Measurements from ENCODE around the gene FBLN1.
A peak's percentile ranks its signal among the peaks of the same experiment; 100 is the strongest.
"Not testable (repeated sequence)": the region's sequence is repeated elsewhere in the genome, so short reads cannot be mapped to it uniquely, and the experiment has no call there.

FBLN1 gene

DNA sequence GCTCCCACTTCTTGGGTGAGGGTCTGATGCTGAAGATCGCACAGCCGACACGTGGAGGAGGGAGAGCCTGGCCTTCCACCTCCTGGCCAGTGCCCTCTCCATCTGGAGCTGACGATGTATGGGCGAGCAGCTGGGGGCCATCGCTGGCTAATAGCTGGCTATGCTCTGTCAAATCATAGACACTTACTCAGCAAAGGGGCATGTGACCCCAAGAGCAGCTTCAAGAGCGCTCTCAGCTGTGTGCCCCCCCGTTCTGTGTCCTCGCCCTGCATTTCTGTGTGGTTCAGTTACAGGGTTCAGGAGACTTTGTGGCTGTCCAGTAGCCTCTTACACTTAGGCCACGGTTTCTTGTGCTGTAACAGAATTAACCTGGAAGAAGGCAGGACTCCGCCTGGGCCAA is 26.4 kb downstream of the FBLN1 start:
- DNase-seq = no peak

- DNase-seq = no peak
These were observed 27.4 kb downstream of the FBLN1 start for GRCh38 chr22:45529971-45530575.

GRCh38 chr22:45531441-45532234 is 29.0 kb downstream of the FBLN1 start:
- no peak for DNase-seq

GRCh38 chr22:45532235-45532631 is 29.6 kb downstream of the FBLN1 start:
- no peak for DNase-seq

DNA sequence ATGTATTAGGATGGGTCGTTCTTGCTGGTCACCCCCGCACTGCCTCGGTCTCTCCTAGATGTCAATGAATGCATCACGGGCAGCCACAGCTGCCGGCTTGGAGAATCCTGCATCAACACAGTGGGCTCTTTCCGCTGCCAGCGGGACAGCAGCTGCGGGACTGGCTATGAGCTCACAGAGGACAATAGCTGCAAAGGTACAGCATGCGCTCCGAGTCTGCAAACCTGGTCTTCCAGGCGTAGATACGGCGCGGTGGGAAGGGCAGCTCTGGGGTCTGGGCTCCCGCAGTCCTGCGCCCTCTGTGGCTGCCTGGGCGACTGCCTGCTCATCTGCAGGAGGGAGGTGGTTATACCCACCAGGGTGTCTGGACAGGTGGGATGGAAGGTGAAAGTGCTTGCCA is 31.0 kb downstream of the FBLN1 start:
- DNase-seq = no peak

- no peak for DNase-seq
These were observed 31.9 kb downstream of the FBLN1 start for GRCh38 chr22:45534339-45535192.

DNA sequence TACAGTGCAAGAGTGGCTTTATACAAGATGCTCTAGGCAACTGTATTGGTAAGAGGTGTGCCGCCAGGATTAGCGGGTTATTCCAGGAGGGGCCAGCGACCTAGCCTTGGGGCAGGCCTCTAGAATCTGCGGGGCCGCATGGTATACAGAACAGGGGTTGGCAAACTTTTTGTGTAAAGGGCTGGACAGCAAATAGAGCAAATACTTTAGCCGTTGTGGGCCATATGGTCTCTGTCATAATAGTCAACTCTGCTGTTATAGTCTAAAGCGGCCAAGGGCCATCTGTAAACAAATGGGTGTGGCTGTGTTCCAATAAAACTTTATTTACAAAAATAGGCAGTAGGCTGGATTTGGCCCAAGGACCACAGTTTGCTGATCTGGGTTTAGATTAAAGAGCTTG is 32.6 kb downstream of the FBLN1 start:
- no peak for DNase-seq

- not testable (repeated sequence) for DNase-seq
These were observed 33.2 kb downstream of the FBLN1 start for GRCh38 chr22:45535835-45536234.

DNA sequence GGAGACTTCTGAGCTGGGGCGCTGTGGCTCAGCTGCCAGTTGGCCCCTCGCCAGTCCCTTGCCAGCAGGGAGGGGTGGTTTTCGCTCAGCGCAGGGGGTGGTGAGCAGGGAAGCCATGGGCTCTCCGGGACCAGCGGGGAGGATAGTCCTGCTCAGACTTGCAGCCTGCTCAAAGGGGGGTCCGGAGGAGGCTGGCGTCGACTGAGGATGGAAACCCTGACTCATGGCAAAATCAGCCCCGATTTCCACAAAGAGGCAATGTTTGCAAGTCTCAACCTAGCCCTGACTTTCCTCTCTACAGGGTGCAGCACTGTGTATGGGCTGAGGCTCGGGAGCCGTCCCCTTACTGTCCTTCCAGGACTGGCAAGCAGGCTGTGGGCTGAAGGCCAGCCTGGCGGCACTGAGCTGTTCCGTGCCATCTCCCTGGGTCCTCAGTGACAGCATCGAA is 35.1 kb downstream of the FBLN1 start:
- DNase-seq = peak; percentile 88

GRCh38 chr22:45538281-45538680 is 35.6 kb downstream of the FBLN1 start:
- peak; percentile 27 for DNase-seq

- DNase-seq = no peak
These were observed 37.4 kb downstream of the FBLN1 start for GRCh38 chr22:45540122-45540521.

GRCh38 chr22:45541382-45541979 is 38.8 kb downstream of the FBLN1 start:
- DNase-seq = no peak

- no peak for DNase-seq
These were observed 39.4 kb downstream of the FBLN1 start for GRCh38 chr22:45542001-45542520.

- DNase-seq = not testable (repeated sequence)
These were observed 40.1 kb downstream of the FBLN1 start for GRCh38 chr22:45542736-45543135.

DNA sequence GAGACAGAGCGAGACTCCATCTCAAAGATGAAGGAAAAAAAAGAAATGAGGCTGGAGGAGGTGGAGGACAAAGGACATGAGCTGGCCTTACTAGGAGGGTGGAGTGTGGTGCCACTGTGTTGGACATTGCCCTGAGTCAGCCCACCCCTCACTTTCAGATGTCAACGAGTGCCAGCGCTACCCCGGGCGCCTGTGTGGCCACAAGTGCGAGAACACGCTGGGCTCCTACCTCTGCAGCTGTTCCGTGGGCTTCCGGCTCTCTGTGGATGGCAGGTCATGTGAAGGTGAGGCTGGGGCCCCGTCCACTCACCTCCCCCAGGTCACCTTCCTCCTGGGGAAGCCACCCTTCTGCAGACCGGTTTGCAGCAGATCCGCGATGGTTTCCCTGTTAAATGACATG is 40.6 kb downstream of the FBLN1 start:
- no peak for DNase-seq

DNA sequence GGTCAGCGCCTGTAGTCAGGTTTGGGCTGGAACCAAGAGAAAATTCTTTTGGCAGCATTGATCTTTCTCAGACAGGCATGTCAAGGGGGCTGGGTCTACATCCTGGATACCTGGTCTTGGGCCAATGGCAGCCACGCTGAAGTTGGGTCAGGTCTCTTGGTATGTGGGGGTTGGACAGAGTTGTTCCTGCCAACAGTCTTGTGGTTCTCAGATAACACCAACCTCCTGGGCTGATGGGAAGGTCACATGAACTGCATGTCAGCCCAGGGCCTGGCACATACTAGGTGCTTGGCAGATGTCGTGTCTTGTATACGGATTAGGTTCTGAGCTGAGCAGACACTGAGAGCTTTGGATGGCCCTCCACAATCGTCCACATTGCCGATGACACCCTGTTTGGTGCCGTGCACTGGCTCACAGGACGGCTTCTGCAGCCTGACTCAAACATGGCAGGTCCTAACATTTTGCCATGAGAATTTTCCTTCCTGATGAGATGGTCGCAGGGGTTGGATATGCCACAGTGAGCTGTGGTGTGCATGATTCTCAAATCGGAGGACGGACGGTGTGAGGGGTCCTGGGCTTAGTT is 42.0 kb downstream of the FBLN1 start:
- DNase-seq = no peak

GRCh38 chr22:45546333-45547015 is 43.8 kb downstream of the FBLN1 start:
- no peak for DNase-seq

DNA sequence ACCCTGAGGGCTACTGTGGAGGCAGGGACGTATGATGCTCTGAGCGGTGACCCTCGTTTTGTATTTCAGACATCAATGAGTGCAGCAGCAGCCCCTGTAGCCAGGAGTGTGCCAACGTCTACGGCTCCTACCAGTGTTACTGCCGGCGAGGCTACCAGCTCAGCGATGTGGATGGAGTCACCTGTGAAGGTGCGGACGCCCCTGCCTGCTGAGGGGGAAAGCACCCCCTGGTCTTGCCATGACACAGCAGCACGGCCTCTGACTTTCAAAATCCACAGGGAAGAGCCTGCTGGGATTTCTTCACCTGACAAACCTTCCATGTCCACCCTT is 44.3 kb downstream of the FBLN1 start:
- no peak for DNase-seq

DNA sequence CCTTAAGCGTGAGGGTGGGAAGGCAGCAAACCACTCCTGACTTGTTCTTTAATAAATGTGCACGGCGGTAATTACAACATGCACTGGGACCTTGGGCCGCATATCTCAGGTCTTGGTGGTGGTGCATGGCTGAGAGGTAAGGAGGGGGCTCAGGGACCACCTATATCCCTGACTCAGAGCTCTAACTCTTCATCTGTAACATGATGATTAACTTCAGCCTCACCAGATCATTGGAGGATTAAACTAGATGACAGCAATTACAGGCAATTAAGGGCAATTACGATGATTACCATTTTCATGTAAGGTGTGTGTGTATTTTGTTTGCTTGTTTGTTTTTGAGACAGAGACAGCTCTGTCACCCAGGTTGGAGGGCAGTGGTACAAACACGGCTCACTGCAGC is 45.0 kb downstream of the FBLN1 start:
- DNase-seq = peak; percentile 29

- no peak for DNase-seq
These were observed 45.7 kb downstream of the FBLN1 start for GRCh38 chr22:45548247-45548840.

- no peak for DNase-seq
These were observed 46.5 kb downstream of the FBLN1 start for GRCh38 chr22:45548991-45549761.
